GM18526 (cell line): Measurements from ENCODE around the gene ATG10.

Experiments used
- POLR2A ChIP-seq: IDR thresholded peaks from 3 replicates; pipeline ENCODE4 v1.6.1; 2011; ENCODE audit not compliant: insufficient read length; ENCODE audit errors: extremely low read depth

Gene ATG10

DNA sequence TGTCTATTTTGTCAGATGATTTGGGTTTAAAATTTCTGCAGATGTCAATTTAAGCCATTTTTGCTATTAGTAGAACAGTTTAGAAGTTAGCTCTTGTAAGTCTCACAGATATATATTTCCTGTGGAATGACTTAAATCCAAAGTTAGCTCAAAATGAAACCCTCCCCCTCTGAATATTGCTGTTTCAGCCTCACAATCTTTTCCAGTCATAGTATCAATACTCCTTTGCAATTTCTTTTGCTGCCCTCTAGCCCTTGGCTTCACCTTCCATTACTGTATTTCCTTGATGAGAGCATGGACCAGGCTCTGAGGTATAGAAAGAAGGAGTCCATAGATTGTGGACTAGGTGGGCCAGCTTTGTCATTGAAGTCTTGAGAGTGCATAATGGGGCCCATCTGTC is 124.4 kb downstream of the ATG10 start:
- TF ChIP-seq POLR2A: no peak

- no peak for TF ChIP-seq POLR2A
Measured at GRCh38 chr5:82100303-82101077, 128.7 kb downstream of the ATG10 start.

DNA sequence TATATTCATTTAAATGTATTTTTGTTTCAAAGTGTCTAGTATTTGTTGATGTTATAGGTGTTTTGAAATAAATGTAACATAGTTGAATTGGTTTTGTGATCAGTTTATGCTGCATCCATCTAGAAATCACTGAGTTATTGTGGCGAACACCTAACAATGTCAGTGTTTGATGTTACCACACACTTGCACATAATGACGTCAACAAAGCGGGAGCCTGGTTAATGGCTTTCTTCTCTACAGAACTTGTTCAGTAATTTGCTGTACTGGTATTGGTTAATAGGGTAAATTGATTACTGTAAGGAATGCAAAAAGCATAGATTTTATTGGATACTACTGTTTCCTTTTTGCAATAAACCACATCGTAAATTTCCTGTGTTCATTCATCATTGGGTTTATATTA is 133.0 kb downstream of the ATG10 start:
- TF ChIP-seq POLR2A: no peak

- TF ChIP-seq POLR2A: no peak
Measured at GRCh38 chr5:82105457-82105856, 133.6 kb downstream of the ATG10 start.

DNA sequence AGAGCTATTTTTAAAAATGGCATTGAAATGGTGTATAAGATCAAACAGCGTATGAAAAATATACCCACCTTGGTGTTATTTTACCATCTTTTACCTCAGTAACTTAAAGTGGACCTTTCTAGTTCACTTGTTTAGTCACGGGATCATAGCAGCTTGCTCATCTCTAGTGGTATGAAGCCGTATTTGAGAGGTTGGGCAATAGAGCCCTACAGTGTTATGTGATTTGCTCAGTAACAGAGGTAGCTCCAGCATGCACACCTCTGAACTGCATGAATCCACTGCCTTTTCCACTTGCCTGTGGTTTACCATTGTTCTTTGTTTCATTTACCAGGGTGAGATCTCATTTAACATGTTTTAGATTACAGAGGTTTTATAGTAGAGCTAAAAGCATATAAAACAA is 134.4 kb downstream of the ATG10 start:
- no peak for TF ChIP-seq POLR2A

DNA sequence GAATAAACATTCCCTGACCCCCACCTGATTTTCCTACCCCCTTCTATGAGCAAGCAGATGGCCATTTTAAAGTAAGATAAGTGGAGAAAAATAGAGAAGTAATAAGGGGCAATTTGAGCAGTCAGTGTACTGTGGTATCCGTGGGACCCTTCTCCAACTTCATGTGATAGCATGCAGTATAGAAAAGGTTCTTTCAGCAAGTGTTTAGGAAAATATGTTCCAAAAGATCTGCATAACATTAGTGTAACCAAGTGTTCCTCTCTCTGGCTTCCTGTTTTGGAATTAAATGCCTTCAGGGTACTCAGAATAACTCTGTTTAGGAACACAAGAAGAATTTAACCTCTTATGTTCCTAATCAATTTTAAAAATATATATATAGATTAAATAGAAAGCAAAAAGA is 134.9 kb downstream of the ATG10 start:
- no peak for TF ChIP-seq POLR2A

DNA sequence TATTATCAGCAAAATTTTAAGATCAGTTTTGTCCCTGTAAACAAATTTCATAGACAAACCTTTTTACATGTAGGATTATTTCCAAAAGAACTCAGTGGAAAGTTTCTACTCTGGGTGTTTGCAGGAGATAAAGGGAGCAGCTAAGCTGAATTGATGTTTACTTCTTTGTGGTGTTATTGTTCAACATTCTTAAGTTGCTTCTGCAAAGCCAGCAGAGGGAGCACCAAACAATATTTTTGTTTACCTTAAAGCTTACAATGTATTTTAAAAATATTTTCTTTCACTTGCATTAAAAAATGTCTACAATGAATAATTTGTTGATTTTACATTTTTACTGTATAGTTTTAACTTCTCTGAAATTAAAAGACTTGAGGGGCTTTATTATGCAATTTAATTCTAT is 135.4 kb downstream of the ATG10 start:
- TF ChIP-seq POLR2A: no peak

GRCh38 chr5:82109013-82109412 is 137.2 kb downstream of the ATG10 start:
- TF ChIP-seq POLR2A: no peak

DNA sequence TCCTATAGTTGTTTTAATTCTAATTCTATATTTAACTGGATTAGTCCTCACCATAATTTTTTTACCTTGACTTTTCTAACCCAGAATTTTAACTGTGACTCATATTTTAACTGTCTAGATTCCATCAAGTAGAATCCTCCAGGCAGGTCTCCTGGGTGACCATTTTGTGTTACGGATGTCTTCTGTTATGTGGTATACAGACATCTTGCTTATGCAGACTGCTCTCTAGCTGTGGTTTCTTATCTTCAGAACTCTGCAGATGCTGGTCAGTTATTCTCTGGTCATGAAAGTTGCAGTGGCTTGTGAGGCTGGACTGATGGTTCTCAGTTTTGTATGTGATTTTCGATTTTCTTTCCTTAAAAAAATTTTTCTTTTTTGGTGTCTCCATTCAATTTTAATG is 139.4 kb downstream of the ATG10 start:
- TF ChIP-seq POLR2A: no peak

GRCh38 chr5:82115858-82116257 is 144.0 kb downstream of the ATG10 start:
- TF ChIP-seq POLR2A: no peak

DNA sequence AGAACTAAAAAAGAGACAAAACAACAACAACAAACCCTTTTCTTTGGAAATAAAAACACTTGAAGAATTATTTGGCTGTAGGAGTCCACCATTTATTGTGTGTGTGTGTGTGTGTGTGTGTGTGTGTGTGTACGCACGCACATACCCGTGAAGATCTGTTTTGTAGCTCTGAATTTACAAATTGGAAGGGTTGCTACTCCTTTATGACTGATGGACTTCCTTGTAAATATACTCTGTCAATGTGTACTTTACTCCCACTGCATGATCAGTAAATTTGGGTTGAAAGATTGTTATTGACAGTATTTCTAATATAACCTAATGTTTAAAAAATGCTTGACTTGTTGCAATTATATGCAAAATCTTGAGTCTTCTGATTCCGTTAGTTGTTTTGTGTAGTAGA is 148.1 kb downstream of the ATG10 start:
- TF ChIP-seq POLR2A: no peak

- no peak for TF ChIP-seq POLR2A
Measured at GRCh38 chr5:82129723-82130285, 158.0 kb downstream of the ATG10 start.

GRCh38 chr5:82130602-82131001 is 158.8 kb downstream of the ATG10 start:
- TF ChIP-seq POLR2A: no peak

- no peak for TF ChIP-seq POLR2A
Measured at GRCh38 chr5:82137205-82137604, 165.4 kb downstream of the ATG10 start.

DNA sequence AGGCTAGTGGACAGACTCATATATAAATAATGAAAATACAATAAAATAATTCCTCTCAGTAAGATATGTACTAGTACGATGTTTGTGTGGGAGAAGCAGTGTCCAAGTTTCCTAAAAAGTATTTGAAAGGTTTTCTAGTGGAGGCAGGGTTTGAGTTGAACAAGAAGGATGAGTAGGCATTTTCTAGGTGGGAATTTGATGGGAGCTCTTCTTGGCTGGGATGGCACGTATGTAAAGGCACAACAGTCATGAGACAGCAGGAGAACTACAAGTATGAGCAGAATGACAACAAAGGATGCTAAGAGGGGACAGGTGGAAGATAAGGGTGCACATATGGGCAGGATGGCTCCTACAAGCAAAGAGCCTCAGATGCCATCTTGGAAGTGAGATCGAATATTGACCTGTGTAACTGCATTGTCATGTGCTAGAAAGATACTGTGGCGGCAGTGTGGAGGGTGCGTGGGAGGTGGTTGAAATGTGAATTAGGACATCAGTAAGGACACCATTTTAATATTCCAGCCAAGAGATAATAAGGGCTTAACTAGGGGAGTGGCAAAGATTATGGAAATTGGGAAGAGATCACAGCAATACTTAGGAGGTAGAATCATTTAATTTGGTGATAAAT is 170.5 kb downstream of the ATG10 start:
- no peak for TF ChIP-seq POLR2A

DNA sequence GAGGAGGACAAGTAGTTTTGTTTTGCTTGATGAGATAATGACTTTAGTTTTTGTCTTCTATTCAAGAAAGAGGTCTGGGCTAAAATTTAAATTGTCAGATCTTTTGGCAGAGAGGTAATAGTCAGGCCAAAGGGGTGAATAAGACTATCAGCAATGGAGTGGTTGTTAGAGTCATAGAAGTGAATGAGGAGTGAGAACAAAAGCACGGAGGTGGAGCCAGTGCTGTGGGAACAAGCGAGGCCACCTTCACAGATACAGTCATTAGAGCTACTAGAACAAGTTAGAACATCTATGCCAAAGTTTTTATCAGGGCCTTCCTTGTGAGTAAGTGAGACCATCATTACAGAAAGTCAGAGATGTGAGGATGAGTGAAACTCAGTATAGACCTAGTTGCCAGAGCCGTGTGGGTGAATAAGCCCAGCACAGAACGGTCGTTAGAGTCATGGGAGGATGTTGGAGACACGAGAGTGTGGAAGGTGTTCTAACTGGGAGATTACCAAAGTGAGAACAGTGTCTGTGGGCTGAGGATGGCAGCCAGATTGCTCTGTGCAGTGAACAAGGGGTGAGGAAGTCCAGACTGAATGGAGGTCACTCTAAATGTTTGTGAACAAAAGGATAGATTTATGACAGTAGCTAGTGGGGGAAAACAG is 171.2 kb downstream of the ATG10 start:
- TF ChIP-seq POLR2A: no peak

DNA sequence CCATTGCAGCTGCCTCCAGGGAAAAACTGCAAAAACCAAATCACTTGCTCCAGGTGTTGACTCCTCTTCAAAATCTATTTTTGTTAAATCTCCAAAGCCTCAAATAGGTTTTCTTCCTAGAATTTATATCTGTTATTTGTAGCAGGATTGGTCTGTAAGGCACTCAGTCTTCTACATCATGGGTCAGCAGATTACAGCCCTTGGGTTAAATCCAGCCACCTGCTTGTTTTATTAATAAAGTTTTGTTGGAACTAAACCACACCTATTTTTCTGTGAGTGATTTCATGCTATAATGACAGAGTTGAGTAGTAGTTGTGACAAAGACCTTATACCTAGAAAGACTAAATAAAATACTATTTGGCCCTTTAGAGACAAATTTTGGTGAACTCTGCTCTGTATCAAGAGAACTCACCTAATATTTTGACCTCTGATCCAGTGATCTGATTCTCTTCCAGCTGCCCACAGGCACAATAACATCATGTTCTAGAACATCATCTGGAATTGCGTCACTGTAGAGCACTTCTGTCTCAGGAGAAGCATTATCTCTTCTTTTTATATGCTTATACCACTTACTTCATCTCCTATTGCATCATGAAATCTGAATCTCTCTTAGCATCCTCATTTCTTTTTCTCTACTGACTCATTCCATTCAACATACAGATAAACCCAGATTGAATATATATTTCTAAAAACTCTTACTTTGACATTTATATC is 176.2 kb downstream of the ATG10 start:
- no peak for TF ChIP-seq POLR2A
